RWPE1 (cell line): ENCODE data around the gene SYT12.

Experiments used
- CTCF ChIA-PET: fragments of 350-600 bp; sonication (Branson Sonifier 250); formaldehyde crosslinking; extraction: SDS; loops from one replicate; lab custom pipeline; 2021; lab: Yijun Ruan, JAX
- POLR2A ChIA-PET: fragments of 400-600 bp; formaldehyde crosslinking; extraction: SDS; loops from one replicate; lab custom pipeline; 2020; ENCODE audit warnings: antibody characterized with exemption; ENCODE audit not compliant: low non-redundant PET; lab: Yijun Ruan, JAX
- DNase-seq: peaks from one replicate; pipeline ENCODE4 v3.0.0; 2012; ENCODE audit warnings: low spot score
- H3K27ac ChIP-seq: fragments of 450-650 bp; 2 replicates; pipeline ENCODE4 v1.5.1; 2017
- TF ChIP-seq, protein P1 (sequence below): fragments of 450-650 bp; conservative IDR thresholded peaks from 2 replicates; pipeline ENCODE4 v1.5.1; 2017; ENCODE audit warnings: low read depth, mild to moderate bottlenecking

Gene SYT12

DNA sequence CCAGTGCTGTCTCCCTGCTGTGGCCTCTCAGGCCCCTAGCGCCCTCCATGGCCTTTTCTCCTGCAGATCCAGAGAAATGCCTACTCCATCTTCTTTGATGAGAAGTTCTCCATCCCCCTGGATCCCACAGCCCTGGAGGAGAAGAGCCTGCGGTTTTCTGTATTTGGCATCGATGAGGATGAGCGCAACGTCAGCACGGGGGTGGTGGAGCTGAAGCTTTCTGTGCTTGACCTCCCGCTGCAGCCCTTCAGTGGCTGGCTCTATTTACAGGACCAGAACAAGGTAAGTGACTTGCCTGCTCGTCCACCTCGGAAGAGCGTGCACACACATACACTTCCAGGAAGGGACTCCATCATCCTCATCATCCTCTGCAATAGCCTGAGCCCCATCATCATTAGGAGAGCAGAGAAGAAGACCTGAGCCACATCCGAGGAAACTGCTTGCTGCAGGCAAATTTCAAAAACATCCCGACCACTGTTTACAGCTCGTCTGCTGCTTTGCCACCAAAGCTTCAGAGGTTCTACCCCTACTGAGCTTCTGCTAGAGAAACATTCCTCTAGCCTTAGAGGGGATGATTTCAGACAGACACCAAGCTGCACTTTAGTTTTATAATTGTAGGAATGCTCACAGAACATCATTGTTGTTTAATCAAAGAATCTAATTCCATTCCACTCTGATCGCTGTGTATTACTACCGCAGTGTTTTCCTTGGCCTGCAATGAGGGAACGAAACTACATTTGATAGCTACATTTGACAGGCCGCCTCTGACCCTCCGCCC is 20.8 kb downstream of the SYT12 start:
- no peak for DNase-seq
- peak overlapping the region; percentile 51 for H3K27ac ChIP-seq
- ChIA-PET POLR2A (interaction anchor here (0.5 kb wide), 1 partner anchor 14 kb away, joined by 3 read pairs; no protein-coding TSS in a partner anchor), CTCF (interaction anchor here (0.6 to 1.2 kb wide), 2 partner anchors 10 to 114 kb away, joined by 3 read pairs; no protein-coding TSS in a partner anchor)
- TF ChIP-seq, protein P1, sequence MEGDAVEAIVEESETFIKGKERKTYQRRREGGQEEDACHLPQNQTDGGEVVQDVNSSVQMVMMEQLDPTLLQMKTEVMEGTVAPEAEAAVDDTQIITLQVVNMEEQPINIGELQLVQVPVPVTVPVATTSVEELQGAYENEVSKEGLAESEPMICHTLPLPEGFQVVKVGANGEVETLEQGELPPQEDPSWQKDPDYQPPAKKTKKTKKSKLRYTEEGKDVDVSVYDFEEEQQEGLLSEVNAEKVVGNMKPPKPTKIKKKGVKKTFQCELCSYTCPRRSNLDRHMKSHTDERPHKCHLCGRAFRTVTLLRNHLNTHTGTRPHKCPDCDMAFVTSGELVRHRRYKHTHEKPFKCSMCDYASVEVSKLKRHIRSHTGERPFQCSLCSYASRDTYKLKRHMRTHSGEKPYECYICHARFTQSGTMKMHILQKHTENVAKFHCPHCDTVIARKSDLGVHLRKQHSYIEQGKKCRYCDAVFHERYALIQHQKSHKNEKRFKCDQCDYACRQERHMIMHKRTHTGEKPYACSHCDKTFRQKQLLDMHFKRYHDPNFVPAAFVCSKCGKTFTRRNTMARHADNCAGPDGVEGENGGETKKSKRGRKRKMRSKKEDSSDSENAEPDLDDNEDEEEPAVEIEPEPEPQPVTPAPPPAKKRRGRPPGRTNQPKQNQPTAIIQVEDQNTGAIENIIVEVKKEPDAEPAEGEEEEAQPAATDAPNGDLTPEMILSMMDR = no peak

DNA sequence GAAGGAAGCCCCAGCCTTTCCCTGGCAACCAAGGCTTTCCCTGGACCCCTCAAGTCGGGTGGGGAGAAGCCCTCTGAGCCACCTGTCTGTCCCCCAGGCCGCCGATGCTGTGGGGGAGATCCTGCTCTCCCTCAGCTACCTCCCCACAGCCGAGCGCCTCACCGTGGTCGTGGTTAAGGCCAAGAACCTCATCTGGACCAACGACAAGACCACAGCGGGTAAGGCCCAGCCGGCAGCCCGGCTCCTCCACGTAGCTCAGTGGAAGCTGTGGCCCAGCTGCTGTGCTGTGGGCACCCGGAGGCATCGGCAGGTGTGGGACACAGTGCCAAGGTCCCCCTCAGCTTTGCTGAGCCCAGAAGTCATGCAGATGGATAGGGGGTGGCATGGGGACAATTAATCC is 21.6 kb downstream of the SYT12 start:
- TF ChIP-seq, protein P1 = no peak
- no peak for DNase-seq
- peak overlapping the region; percentile 51 for H3K27ac ChIP-seq
- ChIA-PET CTCF (interaction anchor here (0.7 to 1.2 kb wide), 3 partner anchors 9 to 109 kb away, joined by 3 to 5 read pairs (median 3); no protein-coding TSS in a partner anchor), POLR2A (no interaction called here)

DNA sequence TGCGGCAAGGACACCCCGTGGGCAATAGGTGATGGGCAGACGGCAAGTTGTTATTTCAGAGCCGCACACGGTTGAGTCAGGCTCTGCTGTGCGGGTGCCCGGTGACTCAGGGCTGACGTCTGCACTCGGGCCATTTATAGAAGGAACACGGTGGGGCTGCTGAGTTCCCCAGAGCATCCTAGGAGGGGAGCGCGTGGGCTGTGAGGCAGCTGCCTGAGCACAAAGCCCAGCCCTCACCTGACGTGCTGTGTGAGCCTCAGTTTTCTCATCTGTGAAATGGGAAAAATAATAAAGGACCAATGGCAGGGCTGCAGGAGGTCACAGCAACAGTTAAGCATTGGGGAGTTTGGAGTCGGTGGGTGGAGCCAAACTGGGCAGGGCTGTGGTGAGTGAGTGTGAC is 22.4 kb downstream of the SYT12 start:
- POLR2A ChIA-PET = no interaction called here
- CTCF ChIA-PET = interaction anchor here (0.7 kb wide), 2 partner anchors 10 to 108 kb away, joined by 3 to 5 read pairs; no protein-coding TSS in a partner anchor
- peak overlapping the region; percentile 51 for H3K27ac ChIP-seq
- TF ChIP-seq, protein P1 = no peak
- DNase-seq = peak; percentile 88

DNA sequence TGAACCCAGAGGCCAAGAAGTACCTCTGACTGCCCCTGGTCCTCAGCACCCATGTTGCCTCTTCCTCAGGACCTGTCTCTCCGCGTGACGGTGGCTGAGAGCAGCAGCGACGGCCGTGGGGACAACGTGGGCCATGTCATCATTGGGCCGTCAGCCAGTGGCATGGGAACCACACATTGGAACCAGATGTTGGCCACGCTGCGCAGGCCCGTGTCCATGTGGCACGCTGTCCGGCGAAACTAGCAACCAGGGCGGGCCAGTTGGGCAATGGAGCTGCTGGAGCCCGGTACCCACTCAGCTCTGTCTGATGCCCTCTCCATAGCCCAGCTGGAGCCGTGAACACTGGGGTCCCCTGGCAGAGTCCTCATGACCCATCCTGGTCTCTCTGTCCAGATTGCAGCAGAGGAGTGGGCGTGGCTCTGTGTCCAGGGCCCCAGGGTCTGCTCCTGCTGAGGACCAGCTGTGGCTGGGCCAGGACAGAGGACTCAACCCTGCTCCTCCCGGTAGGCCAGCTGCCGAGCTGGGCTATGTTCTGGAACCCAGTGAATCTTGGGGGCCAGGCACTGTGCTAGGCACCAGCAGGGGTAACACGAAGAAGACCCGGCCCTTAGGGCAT is 25.7 kb downstream of the SYT12 start:
- ChIA-PET POLR2A (no interaction called here), CTCF (no interaction called here)
- no peak for DNase-seq
- peak overlapping the region; percentile 22 for H3K27ac ChIP-seq
- TF ChIP-seq, protein P1 = no peak

DNA sequence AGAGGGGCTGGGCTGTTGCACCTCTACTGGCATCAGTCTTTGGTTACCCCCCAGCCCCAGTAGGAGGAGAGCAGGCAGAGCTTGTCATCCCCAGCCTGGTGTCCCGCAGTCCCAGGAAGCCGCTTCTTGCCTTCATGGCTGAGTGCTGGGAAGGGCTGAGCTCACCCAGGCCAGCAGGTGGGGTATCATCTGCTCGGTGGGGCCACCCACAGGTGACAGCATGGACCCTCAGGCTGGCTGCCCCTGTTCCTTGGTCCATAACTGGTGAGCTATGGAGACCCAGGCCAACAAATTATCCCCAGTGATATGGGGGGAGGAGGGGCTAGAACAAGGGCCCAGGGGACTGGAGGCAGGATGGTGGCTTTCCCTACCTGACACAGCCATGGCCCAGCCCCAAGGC is 27.2 kb downstream of the SYT12 start:
- no peak for DNase-seq
- TF ChIP-seq, protein P1 = no peak
- ChIA-PET CTCF (no interaction called here), POLR2A (no interaction called here)
- H3K27ac ChIP-seq = peak overlapping the region; percentile 22

DNA sequence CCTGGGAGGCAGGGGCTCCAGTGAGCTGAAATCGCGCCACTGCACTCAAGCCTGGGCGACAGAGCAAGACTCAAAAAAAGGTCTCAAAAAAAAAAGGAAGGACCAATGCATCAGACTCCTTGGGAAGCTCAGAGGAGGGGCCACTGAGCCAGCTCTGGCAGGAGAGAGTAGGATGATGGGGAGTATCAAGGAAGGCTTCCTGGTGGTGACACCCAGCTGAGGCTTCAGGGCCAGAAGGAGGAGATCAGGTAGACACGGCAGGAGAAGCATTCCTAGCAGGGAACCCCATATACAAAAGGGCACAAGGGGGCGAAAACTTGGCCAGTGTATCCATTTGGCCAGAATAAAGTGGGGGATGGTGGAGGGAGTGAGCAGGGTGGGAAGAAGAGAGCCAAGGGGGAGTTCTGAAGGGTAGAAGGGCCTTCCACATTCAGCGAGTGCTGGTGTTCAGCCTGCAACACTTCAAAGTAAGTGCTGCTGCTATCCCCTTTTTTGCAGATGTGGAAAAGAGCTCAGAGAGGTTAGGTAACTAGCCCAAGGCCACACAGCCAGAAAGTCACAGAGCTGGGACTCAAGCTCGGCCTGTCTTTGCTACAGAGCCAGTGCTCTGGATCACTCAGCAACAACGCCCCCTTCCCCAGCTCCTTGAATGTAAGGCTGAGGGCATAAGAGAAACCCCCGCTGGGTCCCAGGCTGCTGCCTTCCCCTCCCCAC is 28.4 kb downstream of the SYT12 start:
- no peak for DNase-seq
- H3K27ac ChIP-seq = peak overlapping the region; percentile 100; the same call in 1 of the 2 replicates
- TF ChIP-seq, protein P1 = no peak
- POLR2A ChIA-PET = interaction anchor here (0.6 kb wide), 1 partner anchor 214 kb away, joined by 3 read pairs; no protein-coding TSS in a partner anchor
- CTCF ChIA-PET = interaction anchor here (1.0 kb wide), 1 partner anchor 9 kb away, joined by 3 read pairs; no protein-coding TSS in a partner anchor
